IPS-15b (cell line): ENCODE measurements around the gene PODXL2.

Experiments
- H3K27me3 ChIP-seq: one replicate; pipeline ENCODE4 v1.6.1; 2013; ENCODE audit warnings: low read length; ENCODE audit not compliant: control insufficient read depth, insufficient read depth
- H3K36me3 ChIP-seq: one replicate; pipeline ENCODE4 v1.6.1; 2013; ENCODE audit warnings: low read length; ENCODE audit not compliant: control insufficient read depth, insufficient read depth
- H3K4me1 ChIP-seq: one replicate; pipeline ENCODE4 v1.6.1; 2013; ENCODE audit warnings: mild to moderate bottlenecking, low read length; ENCODE audit not compliant: control insufficient read depth, insufficient read depth
- H3K4me3 ChIP-seq: one replicate; pipeline ENCODE4 v1.5.1; 2013; ENCODE audit warnings: low read depth, low read length
- H3K9ac ChIP-seq: one replicate; pipeline ENCODE4 v1.6.1; 2013; ENCODE audit warnings: low read depth, mild to moderate bottlenecking, low read length
- H3K9me3 ChIP-seq: one replicate; pipeline ENCODE4 v1.6.1; 2013; ENCODE audit warnings: mild to moderate bottlenecking, low read length; ENCODE audit not compliant: control insufficient read depth, insufficient read depth

The PODXL2 gene

GRCh38 chr3:127607675-127608361 is 21.2 kb upstream of the PODXL2 start:
- Histone ChIP-seq H3K4me1 (no peaks in the 10 kb centered on the region), H3K36me3 (peaks cover 90% of the 10 kb centered on the region), H3K4me3 (no peak overlapping the region), H3K9me3 (no peaks in the 10 kb centered on the region), H3K9ac (no peak overlapping the region), H3K27me3 (no peaks in the 10 kb centered on the region)

GRCh38 chr3:127608362-127608718 is 20.6 kb upstream of the PODXL2 start:
- Histone ChIP-seq H3K9ac (no peak overlapping the region), H3K4me1 (no peaks in the 10 kb centered on the region), H3K36me3 (peaks cover 93% of the 10 kb centered on the region)

DNA sequence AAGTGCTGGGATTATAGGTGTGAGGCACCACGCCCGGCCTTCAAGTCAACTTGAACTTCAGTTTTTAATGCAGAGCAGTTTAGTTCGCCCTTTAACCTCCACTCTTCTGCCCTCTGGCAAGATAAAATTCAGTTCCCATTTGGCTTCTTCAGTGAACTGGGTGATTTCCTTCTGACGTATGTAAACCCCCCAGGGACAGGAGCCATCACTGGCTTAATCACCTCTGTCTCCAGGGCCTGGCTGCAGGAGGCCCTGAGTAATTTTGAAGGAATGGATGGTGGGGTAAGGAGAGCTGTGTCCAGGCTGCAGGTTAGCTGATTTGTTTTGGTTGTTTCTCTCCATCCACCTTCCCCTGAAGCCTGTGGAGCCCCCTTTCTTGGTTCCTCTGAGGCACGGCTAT is 18.9 kb upstream of the PODXL2 start:
- H3K9me3 ChIP-seq: no peaks in the 10 kb centered on the region
- H3K36me3 ChIP-seq: peaks cover 86% of the 10 kb centered on the region
- H3K9ac ChIP-seq: no peak overlapping the region
- no peak overlapping the region for H3K4me3 ChIP-seq
- H3K4me1 ChIP-seq: no peaks in the 10 kb centered on the region
- no peaks in the 10 kb centered on the region for H3K27me3 ChIP-seq

More at GRCh38 chr3:127608362-127608718, 20.6 kb upstream of the PODXL2 start:
- H3K9me3 ChIP-seq: no peaks in the 10 kb centered on the region
- H3K4me3 ChIP-seq: no peak overlapping the region
- no peaks in the 10 kb centered on the region for H3K27me3 ChIP-seq

- no peaks in the 10 kb centered on the region for H3K4me1 ChIP-seq
- H3K9me3 ChIP-seq: no peaks in the 10 kb centered on the region
- no peak overlapping the region for H3K9ac ChIP-seq
- H3K27me3 ChIP-seq: no peaks in the 10 kb centered on the region
- H3K4me3 ChIP-seq: no peak overlapping the region
- H3K36me3 ChIP-seq: peaks cover 81% of the 10 kb centered on the region
Observed at GRCh38 chr3:127611251-127611650, 17.7 kb upstream of the PODXL2 start.

- Histone ChIP-seq H3K9ac (no peak overlapping the region), H3K4me1 (no peaks in the 10 kb centered on the region), H3K36me3 (peaks cover 81% of the 10 kb centered on the region), H3K9me3 (no peaks in the 10 kb centered on the region), H3K27me3 (no peaks in the 10 kb centered on the region), H3K4me3 (no peak overlapping the region)
Observed at GRCh38 chr3:127612966-127613365, 16.0 kb upstream of the PODXL2 start.

DNA sequence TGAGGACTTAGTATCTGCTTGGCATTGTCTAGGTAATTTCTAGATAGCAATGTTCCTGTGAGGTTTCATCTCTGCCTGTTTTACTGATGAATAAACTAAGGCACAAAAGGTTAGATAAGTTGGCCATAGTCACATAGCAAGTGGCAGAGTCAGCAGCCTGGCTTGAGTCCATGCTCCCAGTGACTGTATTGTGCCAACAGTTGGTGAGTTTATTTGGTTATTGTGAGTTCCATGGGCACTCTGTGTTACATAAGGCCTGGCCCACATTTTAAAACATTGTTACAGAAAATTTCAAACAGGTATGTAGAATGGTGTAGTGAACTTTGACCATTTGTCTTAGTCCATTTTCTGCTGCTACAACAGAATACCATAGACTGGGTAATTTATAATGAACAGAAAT is 15.6 kb upstream of the PODXL2 start:
- peaks cover 81% of the 10 kb centered on the region for H3K36me3 ChIP-seq
- H3K27me3 ChIP-seq: no peaks in the 10 kb centered on the region
- H3K4me3 ChIP-seq: no peak overlapping the region
- H3K4me1 ChIP-seq: no peaks in the 10 kb centered on the region
- no peak overlapping the region for H3K9ac ChIP-seq
- H3K9me3 ChIP-seq: no peaks in the 10 kb centered on the region

GRCh38 chr3:127614928-127615589 is 13.9 kb upstream of the PODXL2 start:
- Histone ChIP-seq H3K36me3 (peaks cover 74% of the 10 kb centered on the region), H3K9ac (no peak overlapping the region), H3K9me3 (no peaks in the 10 kb centered on the region), H3K4me1 (no peaks in the 10 kb centered on the region), H3K4me3 (no peak overlapping the region), H3K27me3 (no peaks in the 10 kb centered on the region)

GRCh38 chr3:127615631-127616305 is 13.2 kb upstream of the PODXL2 start:
- H3K4me1 ChIP-seq: no peaks in the 10 kb centered on the region
- H3K9me3 ChIP-seq: no peaks in the 10 kb centered on the region
- no peak overlapping the region for H3K9ac ChIP-seq
- H3K27me3 ChIP-seq: no peaks in the 10 kb centered on the region
- no peak overlapping the region for H3K4me3 ChIP-seq
- H3K36me3 ChIP-seq: peaks cover 71% of the 10 kb centered on the region

DNA sequence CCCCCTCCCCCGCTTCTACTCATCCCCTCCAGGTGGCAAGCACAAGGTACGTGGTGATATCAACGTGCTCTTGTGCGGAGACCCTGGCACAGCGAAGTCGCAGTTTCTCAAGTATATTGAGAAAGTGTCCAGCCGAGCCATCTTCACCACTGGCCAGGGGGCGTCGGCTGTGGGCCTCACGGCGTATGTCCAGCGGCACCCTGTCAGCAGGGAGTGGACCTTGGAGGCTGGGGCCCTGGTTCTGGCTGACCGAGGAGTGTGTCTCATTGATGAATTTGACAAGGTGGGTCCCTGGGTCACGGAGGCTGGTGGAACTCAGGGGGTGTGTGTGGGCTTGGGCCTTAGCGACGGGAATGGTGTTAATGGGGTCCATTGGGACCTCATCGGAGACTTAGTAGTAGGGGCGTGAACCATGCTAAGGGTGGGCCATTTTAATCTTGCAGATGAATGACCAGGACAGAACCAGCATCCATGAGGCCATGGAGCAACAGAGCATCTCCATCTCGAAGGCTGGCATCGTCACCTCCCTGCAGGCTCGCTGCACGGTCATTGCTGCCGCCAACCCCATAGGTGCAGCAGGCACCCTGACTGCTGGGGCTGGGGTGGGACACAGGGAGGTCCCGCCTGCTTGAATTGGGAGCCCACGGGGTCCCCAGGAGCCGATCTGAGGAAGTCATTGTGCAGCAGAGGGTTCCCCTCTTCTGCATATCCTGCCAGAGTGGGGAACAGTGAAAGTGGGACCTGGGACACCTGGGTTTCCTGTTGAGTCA is 12.0 kb upstream of the PODXL2 start:
- H3K4me3 ChIP-seq: no peak overlapping the region
- H3K36me3 ChIP-seq: peaks cover 75% of the 10 kb centered on the region
- no peak overlapping the region for H3K9ac ChIP-seq
- no peaks in the 10 kb centered on the region for H3K4me1 ChIP-seq
- H3K9me3 ChIP-seq: no peaks in the 10 kb centered on the region
- no peaks in the 10 kb centered on the region for H3K27me3 ChIP-seq

- no peaks in the 10 kb centered on the region for H3K4me1 ChIP-seq
- no peak overlapping the region for H3K9ac ChIP-seq
- H3K9me3 ChIP-seq: no peaks in the 10 kb centered on the region
Observed at GRCh38 chr3:127618891-127619290, 10.1 kb upstream of the PODXL2 start.

GRCh38 chr3:127620637-127621375 is 8.2 kb upstream of the PODXL2 start:
- H3K9ac ChIP-seq: no peak overlapping the region
- no peaks in the 10 kb centered on the region for H3K27me3 ChIP-seq
- no peak overlapping the region for H3K4me3 ChIP-seq
- no peaks in the 10 kb centered on the region for H3K9me3 ChIP-seq
- peaks cover 52% of the 10 kb centered on the region for H3K36me3 ChIP-seq
- H3K4me1 ChIP-seq: no peaks in the 10 kb centered on the region

More at GRCh38 chr3:127618891-127619290, 10.1 kb upstream of the PODXL2 start:
- H3K4me3 ChIP-seq: no peak overlapping the region
- peaks cover 58% of the 10 kb centered on the region for H3K36me3 ChIP-seq
- no peaks in the 10 kb centered on the region for H3K27me3 ChIP-seq
